HG03066 (cell line): ENCODE data around the gene CNN3.
"Not testable (repeated sequence)": the region's sequence is repeated elsewhere in the genome, so short reads cannot be mapped to it uniquely, and the experiment has no call there.

ENCODE experiments used
- ATAC-seq: cut with Tn5 transposase; IDR thresholded peaks from one replicate; pipeline ENCODE4 v1.9.1; 2021; ENCODE audit warnings: low read depth; ENCODE audit not compliant: unreplicated experiment

CNN3 gene

DNA sequence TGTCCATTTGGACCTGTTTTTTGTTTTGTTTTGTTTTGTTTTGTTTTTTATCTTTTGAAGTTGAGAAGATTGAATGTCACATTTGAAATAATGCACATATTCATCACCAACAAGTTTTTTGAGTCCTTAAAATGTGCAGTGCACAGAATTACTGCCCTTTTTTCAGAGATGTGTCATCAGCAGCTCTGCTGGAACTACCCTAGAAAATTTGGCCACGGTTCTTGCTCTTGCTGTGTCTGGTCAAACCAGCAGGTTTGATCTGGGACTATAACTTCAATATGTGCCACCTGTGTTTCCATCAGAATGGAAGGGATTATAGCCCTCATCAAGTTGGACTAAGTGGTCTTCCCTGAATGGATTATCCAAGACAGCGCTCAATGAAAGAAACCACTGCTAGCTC, 24.1 kb upstream of the CNN3 start:
- no peak for ATAC-seq

DNA sequence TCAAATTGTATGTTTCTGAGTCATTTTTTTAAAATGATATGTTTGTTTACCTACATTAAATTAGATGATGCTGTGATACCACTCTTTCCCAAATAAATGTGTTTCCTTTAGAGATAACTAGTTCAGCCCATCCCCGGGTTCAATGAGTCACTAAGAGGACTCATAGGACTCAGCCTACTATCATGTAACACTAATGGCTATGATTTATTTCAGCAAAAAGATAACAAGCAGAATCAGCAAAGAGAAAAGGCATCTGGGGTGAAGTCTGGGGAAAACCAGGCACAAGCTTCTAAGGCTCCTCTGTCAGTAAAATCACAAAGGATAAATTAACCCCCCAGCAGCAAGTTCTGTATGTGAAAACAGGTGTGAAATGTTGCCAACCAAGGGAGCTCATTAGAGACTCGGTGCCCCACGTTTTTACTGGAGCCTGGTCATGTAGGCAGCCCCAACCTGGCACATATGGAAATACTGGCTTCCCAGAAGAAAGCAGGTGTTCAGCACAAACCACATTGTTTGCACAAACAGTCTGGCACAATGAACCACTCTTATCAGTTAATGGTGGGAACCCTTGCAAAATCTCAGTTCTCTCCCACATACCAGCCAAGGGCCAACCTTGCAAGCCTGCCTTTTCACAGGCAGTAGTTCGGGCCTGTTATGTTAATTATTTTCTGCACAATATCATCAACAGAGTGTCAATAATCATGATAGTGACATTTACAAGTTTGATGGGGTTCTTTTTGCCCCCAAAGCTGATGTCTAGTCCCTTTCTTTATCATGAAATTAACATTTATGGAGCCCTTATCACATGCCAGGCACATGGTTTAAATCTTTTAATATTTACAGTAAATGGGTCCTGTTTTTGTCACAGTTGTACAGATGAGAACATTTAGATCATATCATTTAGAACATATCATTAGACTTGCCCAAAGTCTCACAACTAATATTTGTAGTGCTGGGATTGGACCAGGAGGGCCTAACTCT, 23.1 kb upstream of the CNN3 start:
- ATAC-seq: no peak

DNA sequence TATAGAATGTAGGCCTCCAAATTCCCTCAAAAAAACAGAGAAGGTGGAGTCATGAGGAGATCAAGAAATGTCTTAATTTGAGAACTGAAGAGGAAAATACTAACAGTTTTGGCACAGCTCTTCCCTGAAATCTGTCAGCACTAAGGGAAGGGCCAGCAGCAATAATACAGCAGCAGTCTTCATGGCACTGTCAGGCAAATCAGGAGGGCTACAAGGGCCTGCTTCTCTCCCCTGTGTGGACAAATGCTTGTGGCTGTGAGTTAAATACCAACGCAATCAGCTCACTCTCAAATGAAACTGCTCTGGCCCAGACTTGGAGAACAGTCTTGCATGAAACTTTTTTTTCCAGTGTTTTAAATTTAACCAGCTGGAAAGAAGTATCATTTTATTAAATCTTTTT, 20.5 kb upstream of the CNN3 start:
- ATAC-seq: no peak

DNA sequence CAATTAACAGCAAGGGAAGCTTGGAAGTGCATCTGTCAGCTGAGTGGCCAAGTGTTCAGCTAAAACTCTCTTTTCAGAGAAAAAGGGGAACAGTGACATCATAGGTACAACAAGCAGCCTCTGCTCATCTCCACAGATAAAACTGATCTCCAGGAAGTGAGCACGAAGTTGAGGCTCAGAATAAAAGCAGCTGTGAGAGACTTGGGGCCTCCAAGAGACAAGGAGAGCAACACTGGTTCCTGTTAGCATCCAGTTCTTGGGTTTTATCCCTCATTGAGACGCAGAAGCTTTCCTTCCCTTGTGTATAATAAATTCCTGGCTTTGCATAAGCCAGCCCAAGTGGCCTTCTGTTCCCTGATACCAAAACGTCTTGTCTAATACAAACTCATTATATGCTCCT, 20.0 kb upstream of the CNN3 start:
- no peak for ATAC-seq

DNA sequence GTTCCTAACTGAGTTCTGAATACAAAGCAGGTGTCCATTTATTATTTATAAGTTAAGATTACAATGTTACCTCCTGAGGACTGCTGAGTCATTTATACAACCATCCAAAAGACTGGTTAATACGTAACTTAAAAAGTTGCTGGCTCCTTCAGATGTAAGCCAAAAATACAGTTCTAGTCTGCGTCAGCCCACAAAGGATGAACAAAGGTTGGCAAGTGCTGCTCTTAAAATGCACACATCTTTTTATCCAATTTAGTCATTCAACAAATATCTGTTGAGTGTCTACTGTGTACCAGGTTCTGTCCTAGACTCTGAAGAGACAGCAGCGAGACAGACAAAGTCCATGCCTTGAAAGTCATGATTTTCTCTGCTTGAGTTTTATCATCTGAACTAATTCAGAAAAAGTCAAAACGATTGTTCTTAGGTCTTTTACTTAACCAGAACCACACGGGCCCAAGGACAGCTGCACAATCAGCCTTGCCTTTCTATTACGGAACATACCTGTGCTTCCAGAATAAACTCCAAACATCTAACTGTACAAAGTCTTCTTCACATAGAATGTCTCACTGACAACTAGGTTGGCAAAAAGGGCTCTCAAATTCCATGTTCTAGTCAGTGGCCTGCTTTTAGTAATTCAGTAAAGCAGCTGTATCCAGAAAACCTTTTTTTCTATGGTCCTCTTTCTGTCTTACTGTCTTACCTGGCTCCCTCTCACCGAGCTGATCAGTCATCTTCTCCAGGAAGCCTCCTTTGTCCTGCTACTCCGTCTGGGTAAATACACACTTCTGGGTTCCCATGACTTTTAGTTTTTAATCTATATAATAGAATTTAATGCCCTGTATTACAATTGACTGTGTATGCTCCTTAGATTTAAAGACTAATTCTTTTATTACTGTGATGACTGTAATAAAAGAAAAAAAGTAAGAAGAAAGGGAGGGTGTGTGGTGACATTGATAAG, 15.5 kb upstream of the CNN3 start:
- ATAC-seq: no peak

DNA sequence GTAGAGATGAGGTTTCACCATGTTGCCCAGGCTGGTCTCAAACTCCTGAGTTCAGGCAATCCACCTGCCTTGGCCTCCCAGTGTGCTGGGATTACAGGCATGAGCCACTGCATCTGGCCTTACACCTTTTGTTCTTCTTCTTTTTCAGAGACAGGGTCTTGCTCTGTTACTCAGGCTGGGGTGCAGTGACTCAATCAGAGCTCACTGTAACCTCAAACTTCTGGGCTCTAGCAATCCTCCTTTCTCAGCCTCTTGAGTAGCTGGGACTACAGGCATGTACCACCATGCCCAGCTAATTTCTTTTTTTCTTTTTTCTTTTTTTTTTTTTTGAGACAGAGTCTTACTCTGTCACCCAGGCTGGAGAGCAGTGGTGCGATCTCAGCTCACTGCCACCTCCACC, 14.6 kb upstream of the CNN3 start:
- ATAC-seq: not testable (repeated sequence)

DNA sequence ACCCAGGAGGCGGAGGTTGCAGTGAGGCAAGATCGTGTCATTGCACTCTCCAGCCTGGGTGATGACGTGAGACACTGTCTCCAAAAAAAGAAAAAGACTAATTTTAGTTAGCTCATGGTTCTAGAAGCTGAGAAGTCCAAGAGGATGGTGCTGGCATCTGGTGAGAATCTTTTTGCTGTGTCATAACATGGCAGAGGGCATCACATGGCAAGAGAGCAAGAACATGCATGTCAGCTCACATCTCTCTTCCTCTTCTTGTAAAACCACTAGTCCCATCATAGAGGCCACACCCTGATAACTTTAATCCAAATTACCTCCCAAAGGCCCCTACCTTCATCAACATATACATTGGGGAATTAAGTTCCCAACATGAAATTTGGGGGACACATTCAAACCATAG, 13.8 kb upstream of the CNN3 start:
- ATAC-seq: no peak

DNA sequence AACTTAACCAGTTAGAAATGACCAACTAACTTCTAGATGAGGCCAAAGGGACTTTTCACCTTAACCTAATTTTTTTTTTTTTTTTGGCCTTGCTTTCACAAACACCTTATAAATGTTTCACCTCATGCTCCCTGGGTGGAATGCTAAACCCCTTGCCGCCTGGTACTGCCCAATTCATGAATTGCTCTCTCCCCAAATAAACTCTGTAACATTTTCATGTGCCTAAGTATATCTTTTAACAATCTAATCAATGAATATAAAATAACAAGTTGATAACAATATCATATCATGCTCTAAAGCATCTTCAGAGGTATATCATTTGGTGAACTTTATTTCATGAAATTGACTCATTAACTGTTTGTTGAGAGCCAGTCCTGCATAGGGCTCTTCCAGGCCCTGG, 10.9 kb upstream of the CNN3 start:
- no peak for ATAC-seq

DNA sequence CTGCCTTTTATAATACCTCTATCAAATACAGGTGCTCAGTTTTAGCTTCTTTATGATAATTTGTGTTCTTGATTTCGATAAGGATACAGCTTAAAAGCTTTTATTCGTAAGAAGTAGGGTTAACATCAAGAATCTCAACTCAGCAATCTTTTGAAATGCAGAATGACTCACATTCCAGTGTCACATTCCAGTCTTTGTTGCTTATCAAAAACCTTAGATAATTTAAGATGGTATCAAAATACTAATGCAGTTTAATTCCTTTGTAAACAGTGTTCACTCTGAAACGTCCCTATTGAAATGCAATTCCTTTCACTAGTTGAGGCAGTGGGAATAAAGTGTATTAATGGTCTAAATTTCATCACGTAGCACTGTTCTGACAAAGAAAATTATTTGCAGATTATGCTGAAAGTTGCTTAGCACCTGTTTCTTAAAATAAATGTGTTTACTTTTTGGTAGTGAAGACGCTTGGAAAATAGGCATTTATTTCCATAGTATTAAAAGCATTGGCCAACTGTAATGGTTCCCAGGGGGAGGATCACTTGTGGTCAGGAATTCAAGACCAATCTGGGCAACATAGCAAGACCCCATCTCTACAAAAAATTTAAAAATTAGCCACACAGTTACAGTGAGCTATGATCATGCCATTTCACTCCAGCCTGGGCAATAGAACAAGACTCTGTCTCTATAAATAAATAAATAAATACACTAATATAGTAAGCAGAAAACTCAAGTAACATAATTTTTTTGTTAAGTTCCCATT, 10.1 kb upstream of the CNN3 start:
- ATAC-seq: no peak

DNA sequence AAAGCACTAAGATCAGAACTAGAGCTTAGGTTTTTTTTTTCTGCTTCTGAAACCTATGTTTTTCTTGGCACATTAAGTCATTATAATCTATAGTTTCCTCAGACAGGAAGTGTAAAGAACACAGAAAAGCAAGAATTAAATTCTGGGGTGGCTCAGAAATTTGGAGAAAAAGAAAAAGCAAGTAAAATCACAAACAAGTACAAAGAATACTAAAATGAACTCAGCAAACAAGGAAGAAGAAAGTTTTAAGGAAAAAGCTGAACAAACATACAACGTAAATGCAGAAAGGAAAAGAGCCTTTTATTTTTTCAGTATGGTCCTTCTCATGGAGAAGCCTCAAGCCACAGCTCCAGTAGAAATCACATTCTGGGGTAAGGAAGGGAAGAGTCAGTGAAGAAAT, 8.6 kb upstream of the CNN3 start:
- ATAC-seq: no peak

DNA sequence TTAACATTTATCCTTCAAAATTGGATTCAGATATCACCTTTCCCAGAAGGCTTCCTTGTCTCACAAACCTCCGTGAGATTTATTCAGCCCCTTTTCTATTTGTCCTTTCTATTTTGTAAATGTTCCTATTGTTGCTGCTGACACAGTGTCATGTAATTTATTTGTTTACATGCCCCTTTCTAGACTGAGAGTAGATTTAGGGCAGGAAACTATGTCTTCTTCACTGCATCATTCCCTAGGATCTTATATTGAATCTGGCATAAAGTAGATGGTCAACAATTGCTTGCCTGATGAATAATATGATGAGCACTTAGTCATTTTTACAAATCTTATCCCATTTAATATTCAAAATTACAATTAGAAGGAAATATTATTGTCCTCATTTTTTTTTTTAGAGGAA, 8.1 kb upstream of the CNN3 start:
- no peak for ATAC-seq

DNA sequence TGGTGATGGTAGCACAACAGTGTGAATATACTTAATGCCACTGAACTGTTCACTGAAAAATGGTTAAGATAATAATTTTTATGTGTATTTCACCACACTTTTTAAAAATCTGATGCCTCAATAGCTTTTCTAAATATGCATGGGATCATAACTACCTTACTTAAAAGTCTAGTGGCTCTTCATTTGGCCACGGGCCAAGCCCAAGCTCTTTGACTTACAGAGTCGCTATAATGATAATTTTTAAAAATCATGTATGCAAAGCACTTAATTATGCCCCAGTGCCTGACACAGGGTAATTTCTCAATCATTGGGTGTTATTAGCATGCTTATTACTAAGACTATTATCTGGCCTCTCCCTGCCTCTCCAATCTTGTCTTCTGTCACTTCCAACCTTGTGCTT, 7.6 kb upstream of the CNN3 start:
- no peak for ATAC-seq

DNA sequence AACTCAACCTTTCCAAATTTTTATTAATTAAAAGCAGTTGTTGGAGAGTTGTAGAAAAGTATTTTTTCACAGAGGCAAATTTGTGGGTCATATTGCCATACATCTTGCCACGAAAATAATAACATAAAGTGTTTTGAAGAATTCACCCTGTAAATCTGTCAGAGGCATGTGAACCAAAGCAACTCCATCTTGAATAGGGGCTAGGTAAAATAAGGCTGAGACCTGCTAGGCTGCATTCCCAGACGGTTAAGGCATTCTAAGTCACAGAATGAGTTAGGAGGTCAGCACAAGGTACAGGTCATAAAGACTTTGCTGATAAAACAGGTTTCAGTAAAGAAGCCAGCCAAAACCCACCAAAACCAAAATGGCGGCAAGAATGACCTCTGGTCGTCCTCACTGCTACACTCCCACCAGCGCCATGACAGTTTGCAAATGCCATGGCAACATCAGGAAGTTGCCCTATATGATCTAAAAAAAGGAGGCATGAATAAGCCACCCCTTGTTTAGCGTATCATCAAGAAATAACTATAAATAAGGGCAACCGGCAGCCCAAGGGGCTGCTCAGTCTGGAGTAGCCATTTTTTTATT, 4.4 kb upstream of the CNN3 start:
- ATAC-seq: no peak

DNA sequence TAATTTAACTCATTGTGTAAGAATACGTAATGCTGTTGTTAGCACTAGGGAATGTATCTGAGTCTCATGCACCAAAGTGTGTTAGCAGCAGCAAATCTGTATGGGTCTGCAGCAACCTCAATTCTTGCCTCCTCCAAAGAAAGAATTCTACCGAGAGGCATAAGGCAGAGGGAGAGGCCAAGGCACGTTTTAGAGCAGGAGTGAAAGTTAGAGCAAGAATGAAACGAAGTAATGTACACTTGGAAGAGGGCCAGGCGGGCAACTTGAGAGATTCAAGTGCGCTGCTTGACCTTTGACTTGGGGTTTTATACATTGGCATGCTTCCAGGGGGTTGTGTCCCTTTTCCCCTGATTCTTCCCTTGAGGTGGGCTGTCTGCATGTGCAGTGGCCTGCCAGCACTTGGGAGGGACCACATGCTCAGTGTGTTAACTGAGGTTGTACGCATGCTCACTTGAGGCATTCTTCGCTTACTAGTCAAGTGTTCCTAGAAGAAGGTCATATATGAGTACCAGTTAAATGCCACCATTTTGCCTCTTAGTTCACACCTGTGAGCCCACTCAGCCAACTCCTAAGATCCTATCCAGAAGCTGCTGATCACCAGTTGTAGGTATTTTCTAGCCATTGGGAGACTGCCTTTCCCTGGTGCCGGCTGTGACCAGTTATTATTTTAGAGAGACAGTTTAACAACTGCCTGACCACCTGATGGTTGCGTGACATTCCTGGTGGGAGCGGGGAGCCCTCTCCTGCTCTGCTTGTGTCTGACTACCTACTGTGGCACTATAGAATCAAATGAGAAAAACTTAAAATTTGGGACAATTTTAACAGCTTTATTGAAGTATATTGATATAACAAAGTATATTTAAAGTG, 2.7 kb upstream of the CNN3 start:
- ATAC-seq: no peak

DNA sequence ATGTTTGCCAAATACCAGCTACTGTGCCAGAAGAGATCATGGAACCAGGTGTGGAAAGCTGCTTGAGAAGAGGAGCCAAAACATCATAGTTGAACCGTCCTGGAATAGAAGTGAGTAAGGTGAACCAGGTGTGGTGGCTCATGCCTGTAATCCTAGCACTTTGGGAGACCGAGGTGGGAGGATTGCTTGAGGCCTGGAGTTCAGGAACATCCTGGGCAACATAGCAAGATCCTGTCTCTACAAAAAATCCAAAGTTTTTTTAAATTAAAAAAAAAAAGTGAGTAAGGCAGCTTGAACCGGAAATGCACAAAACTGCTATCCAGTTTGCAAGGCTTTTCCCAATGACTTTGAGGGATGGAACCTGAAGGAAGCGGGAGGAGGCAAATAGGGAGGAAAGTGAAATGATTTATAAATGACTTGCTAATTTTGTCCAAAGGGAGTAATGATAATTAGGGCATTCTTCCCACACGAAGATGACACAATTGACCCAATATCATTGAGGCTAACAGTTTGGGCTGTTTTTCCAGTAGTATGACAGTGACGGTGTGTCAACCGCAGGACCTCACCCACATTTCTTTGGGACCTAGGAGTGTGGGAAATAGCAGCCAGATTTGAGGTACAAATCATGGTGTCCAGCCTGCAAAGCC, 1.5 kb upstream of the CNN3 start:
- ATAC-seq: no peak

DNA sequence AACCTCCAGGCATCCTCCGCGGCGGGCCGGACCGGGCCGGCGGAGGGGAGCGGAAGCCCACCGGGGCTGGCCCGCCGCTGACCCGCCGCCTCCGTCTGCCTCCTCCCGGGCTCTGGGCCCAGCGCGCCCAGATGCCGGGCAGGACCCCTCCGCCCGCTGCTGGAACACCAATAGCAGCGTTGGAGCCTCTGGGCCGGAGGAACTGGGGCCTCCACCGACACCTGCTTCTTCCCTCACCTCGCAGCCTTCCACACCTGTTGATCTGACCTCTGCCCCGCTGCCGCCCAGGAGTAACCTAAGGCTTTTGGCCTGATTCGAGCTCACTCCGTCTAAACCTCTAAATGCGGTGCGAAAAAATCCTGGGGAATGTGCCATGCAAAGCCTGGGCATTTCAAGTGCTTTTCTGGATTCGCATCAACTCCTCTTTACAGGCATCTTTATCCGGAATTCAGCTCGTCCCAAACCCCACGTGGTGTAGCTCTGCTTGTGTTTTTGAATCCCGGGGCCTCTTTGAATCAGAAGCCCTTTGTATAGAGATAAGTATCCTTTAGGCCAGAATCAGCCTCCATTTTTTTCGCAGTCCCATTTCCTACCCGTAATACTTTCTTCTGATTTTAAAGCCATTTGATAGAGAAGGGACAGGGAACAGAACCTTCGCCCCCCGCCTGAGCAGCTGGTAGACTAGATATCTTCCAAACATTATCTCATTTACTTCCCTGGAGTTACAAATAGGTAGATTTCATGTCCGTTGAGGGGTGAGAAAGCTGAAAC, 680 bp upstream of the CNN3 start:
- ATAC-seq: peak; percentile 15

DNA sequence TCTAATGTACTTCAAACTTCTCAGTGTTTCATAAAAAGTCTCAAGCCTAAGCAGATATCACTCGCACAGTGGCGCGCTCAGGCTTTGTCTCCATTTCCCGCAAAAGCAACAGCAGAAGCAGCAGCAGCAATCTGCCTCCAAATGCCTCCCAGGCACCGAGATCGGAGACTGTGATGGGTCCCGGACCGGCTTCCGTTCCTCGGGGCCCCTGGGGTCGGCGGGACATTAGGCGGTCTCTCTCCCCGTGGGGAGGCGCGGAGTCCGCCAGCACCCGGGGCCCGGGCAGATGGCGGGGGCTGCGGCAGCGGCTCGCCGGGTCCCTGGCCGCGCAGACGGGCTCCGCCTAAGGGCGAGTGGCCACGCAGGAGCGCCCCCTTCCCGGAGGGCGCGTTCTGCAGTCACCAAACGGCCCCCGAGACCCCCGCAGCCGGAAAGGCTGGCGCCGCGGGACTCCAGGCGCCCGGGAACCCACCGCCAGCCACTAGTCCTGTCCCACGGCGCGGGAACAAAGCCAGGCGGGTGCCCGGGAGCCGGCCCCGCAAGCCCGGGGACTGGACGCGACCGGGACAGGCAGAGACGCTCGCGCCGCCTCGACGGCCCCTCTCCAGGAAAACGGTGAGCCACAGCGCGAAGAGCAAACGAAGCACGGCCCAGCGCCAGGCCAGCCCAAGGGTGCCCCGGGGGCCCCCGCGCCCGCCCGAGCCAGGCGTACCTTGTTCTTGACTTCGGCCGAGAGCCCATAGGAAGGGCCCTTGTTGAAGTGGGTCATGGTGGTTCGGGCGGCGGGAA, 590 bp downstream of the CNN3 start:
- peak; percentile 7 for ATAC-seq
